22Rv1 (cell line): Measurements from ENCODE around the gene SLC2A5.

Experiments
- CTCF ChIP-seq: fragments of 450-650 bp; IDR thresholded peaks from 2 replicates; pipeline ENCODE4 v1.5.1; 2017; ENCODE audit warnings: mild to moderate bottlenecking
- ZFX ChIP-seq: fragments of 450-650 bp; IDR thresholded peaks from 2 replicates; pipeline ENCODE4 v1.6.1; 2017; ENCODE audit warnings: antibody characterized with exemption, borderline replicate concordance

DNA sequence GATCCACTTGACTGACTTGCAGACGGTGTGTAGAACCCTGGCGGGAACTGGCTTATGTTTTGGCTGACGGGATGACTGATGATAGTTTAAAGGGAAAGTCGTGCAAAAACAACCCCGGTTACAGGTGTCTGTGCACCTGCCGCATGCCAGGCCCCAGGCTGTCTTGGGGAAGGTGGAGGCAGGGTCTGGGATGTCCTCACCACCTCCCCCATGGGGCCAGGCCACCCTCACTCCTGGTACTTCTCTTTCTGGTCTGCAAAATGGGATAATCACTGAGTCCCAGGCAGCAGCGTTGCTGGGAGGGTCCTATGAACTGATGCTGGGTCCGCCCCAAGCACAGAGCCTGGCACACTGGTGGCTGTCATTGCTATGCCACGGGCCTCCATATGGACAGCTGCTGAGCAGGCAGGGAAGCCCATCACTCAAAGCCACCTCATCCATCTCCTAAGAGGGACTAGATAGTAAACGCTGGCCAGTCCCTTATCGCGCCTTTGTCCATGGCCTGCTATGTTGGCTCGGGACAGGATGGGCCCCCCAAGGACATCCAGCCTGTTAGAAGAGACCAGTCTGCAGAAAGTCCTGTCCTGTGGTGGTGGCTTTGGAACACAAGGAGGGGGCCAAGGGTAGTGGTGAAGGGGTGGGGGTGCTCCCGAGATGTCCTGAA, 28.2 kb downstream of the SLC2A5 start:
- TF ChIP-seq CTCF (no peak), ZFX (no peak)
